Gastroesophageal sphincter (tissue), 4 donors: ENCODE measurements around the gene SPEF2. TPM values are rescaled to one million over a fixed set of nuclear protein-coding genes. Genes with fewer than 3 reads are reported as not detected.

Source experiments
- ATAC-seq: fragments of 150-250 bp; one replicate; pipeline ENCODE4 v1.9.1; 2016; ENCODE audit warnings: mild to moderate bottlenecking, moderate library complexity
- H3K27ac ChIP-seq, 4 donors: fragments of 200-600 bp; sonication (generic) in 3 of 4; 1 replicate in 3 of 4; 2 replicates in 1 of 4; pipeline ENCODE4 v1.5.1; 2016 to 2019
- H3K27me3 ChIP-seq: fragments of 200-600 bp; sonication (generic); one replicate; pipeline ENCODE4 v1.5.1; 2019
- H3K36me3 ChIP-seq, 2 donors: fragments of 200-600 bp; sonication (generic); one replicate each; pipeline ENCODE4 v1.5.1; 2019; ENCODE audit warnings: control low read depth in 1 of 2
- H3K4me1 ChIP-seq, 3 donors: fragments of 200-600 bp; sonication (generic); 1 replicate in 2 of 3; 2 replicates in 1 of 3; pipeline ENCODE4 v1.5.1; 2016 to 2019; ENCODE audit warnings: control low read depth in 2 of 3
- H3K4me3 ChIP-seq, 2 donors: fragments of 200-600 bp; sonication (generic); one replicate each; pipeline ENCODE4 v1.5.1; 2019; ENCODE audit warnings: mild to moderate bottlenecking in 1 of 2, moderate library complexity in 1 of 2
- H3K9me3 ChIP-seq, 3 donors: fragments of 200-600 bp; sonication (generic); one replicate each; pipeline ENCODE4 v1.5.1; 2017 to 2019; ENCODE audit warnings: control low read depth in 2 of 3
- EP300 ChIP-seq: sonication (generic); formaldehyde crosslinking; IDR thresholded peaks from one replicate; pipeline ENCODE4 v1.6.1; 2017; ENCODE audit warnings: antibody characterized with exemption, mild to moderate bottlenecking
- POLR2A ChIP-seq, 2 donors: fragments of 450-650 bp; IDR thresholded peaks; one replicate each; pipeline ENCODE4 v1.6.1; 2017; ENCODE audit warnings: antibody characterized with exemption in 2 of 2, mild to moderate bottlenecking in 2 of 2, moderate library complexity in 1 of 2
- POLR2AphosphoS5 ChIP-seq: sonication (generic); formaldehyde crosslinking; IDR thresholded peaks from one replicate; pipeline ENCODE4 v1.6.1; 2017; ENCODE audit warnings: antibody characterized with exemption
- WGBS, 2 donors: methylation state at CpG; one replicate each; pipeline ENCODE4 v1.1.5; 2018; ENCODE audit warnings: low coverage in 1 of 2; 5-methylcytosine and 5-hydroxymethylcytosine counted together
- total RNA-seq, 4 donors: library from RNA; depleted of rRNA; stranded (reverse); fragments of >200 nt; gene quantifications; one replicate each; pipeline ENCODE4 v1.1.0, GENCODE V29; 2016
- TF ChIP-seq, protein P1 (sequence below), 4 experiments: fragments of 200-600 bp in 2 of 4; fragments of 450-650 bp in 2 of 4; sonication (generic) in 1 of 4; IDR thresholded peaks; one replicate each; pipeline ENCODE4 v1.5.1; 2017 to 2019; ENCODE audit warnings: antibody characterized with exemption in 4 of 4, mild to moderate bottlenecking in 2 of 4, moderate library complexity in 2 of 4

Gene SPEF2
- total RNA-seq, 4 donors from 2014 or later = 2.1 to 5.8 (median 3.1) TPM

DNA sequence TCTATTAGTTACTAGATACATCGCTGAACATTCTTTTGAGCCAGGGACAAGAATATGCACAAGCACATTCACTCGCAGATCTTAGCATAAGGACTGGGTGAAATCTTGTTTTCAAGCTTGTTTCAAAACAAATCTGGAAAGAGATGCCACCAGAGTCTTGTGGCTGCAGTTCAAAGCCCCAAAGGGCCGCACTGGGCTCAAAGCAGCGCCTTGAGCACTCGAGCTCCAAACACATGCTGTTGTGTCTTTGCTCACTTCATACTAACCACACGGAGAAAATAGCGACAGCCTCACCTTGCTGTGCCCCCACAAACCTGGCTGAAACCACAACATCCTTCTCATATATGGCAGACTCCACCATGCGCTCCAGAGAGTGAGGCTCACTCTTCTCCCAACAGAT is 204.8 kb downstream of the SPEF2 start:
- Histone ChIP-seq H3K9me3 (no peaks in the 10 kb centered on the region), H3K4me1 (no peaks in the 10 kb centered on the region), H3K27me3 (peaks cover 3% of the 10 kb centered on the region), H3K27ac (no peak overlapping the region), H3K36me3 (no peaks in the 10 kb centered on the region), H3K4me3 (no peak overlapping the region)
- no peak for ATAC-seq
- 87 to 92% methylated on average over 6 to 7 of the region's 8 CpGs for WGBS, 2 donors
- TF ChIP-seq, protein P1, sequence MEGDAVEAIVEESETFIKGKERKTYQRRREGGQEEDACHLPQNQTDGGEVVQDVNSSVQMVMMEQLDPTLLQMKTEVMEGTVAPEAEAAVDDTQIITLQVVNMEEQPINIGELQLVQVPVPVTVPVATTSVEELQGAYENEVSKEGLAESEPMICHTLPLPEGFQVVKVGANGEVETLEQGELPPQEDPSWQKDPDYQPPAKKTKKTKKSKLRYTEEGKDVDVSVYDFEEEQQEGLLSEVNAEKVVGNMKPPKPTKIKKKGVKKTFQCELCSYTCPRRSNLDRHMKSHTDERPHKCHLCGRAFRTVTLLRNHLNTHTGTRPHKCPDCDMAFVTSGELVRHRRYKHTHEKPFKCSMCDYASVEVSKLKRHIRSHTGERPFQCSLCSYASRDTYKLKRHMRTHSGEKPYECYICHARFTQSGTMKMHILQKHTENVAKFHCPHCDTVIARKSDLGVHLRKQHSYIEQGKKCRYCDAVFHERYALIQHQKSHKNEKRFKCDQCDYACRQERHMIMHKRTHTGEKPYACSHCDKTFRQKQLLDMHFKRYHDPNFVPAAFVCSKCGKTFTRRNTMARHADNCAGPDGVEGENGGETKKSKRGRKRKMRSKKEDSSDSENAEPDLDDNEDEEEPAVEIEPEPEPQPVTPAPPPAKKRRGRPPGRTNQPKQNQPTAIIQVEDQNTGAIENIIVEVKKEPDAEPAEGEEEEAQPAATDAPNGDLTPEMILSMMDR (IDR thresholded peaks at IDR 0.05) = no peak
- TF ChIP-seq POLR2AphosphoS5 = no peak
- no peak for TF ChIP-seq EP300
- TF ChIP-seq POLR2A (IDR thresholded peaks at IDR 0.05) = no peak

DNA sequence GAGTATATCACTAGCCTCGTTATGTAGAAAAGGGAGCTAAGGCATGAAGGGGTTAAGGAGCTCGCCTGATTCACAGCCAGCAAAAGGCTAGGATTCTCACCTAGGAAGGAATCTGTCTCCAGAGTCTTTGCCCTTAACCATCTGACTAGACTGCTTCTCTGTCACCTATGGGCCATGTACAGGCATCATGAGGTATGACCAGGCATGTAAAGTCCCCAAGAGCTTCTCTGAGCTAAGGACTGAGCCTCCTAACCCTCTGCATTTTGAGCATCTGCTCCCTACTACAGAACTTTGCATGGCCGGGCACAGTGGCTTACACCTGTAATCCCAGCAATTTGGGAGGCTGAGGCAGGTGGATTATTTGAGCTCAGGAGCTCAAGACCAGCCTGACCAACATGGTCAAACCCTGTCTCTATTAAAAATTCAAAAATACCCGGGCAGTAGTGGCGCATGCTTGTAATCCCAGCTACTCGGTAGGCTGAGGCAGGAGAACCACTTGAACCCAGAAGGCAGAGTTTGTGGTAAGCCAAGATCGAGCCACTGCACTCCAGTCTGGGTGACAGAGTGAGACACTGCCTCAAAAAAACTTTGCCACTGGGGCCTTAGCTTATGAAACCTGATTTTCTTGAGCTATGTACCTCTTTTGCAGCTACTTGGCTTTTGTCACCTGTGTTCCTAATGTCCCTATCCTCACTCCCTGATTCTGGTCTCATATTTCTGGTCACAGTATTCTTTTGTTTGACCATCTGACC is 205.9 kb downstream of the SPEF2 start:
- no peak for ATAC-seq
- H3K4me1 ChIP-seq = no peaks in the 10 kb centered on the region
- peaks cover 3% of the 10 kb centered on the region for H3K27me3 ChIP-seq
- H3K9me3 ChIP-seq = no peaks in the 10 kb centered on the region
- no peaks in the 10 kb centered on the region for H3K36me3 ChIP-seq
- TF ChIP-seq POLR2A (IDR thresholded peaks at IDR 0.05) (no peak), POLR2AphosphoS5 (no peak), EP300 (no peak)
- TF ChIP-seq, protein P1 (IDR thresholded peaks at IDR 0.05) = no peak
- WGBS, 2 donors = 59 to 78% methylated on average over 4 to 5 of the region's 7 CpGs
- H3K4me3 ChIP-seq = no peak overlapping the region
- no peak overlapping the region for H3K27ac ChIP-seq

DNA sequence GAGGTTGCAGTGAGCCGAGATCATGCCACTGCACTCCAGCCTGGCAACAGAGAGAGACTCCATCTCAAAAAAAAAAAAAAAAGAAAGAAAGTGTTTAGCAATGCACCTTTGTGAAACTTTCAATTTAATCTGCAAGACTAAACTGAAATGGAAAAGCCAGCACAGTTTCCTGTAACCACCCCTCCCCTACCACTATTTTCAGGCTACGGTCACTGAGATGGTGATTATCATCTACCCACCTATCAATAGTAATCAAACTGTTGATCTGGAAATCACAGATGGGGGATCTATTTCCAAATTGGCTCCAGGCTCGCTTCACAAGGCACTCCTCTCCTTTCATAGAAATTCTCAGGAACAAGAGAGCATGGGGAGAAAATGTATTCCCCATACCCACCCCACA is 208.4 kb downstream of the SPEF2 start:
- Histone ChIP-seq H3K9me3 (no peaks in the 10 kb centered on the region), H3K4me3 (no peak overlapping the region), H3K27me3 (peaks cover 3% of the 10 kb centered on the region), H3K4me1 (no peaks in the 10 kb centered on the region), H3K27ac (no peak overlapping the region), H3K36me3 (no peaks in the 10 kb centered on the region)
- 83 to 94% methylated on average over 2 of the region's 3 CpGs for WGBS, 2 donors
- TF ChIP-seq, protein P1 (IDR thresholded peaks at IDR 0.05) = no peak
- no peak for TF ChIP-seq EP300
- TF ChIP-seq POLR2AphosphoS5 = no peak
- TF ChIP-seq POLR2A (IDR thresholded peaks at IDR 0.05) = no peak
- ATAC-seq = no peak

DNA sequence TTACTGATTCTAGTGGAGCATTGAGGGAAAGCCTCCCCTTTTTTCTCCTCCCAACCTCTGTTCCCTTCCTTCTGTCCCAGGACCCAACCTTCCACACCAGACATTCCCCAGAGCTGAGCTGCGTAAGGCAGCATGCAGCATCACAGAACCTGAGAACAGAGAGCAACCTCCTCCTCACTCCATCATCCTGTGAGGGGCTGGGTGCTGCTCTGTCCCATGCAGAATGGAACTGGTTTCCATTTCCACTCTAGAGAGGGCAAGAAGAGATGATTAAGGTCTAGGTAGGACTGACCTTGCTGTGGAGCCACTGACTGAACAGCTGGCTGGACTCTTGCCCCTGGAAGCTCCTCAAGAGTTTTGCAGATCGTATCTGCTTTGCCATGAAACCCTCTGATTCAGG is 208.9 kb downstream of the SPEF2 start:
- H3K4me1 ChIP-seq = no peaks in the 10 kb centered on the region
- H3K4me3 ChIP-seq = no peak overlapping the region
- no peak overlapping the region for H3K27ac ChIP-seq
- H3K27me3 ChIP-seq = peaks cover 3% of the 10 kb centered on the region
- no peaks in the 10 kb centered on the region for H3K9me3 ChIP-seq
- TF ChIP-seq POLR2A (IDR thresholded peaks at IDR 0.05) (no peak), POLR2AphosphoS5 (no peak), EP300 (no peak)
- TF ChIP-seq, protein P1 (IDR thresholded peaks at IDR 0.05) = no peak
- 70% methylated on average over 2 of the region's 2 CpGs; no CpG with 5 or more reads in 1 of the 2 donors for WGBS, 2 donors
- H3K36me3 ChIP-seq = no peaks in the 10 kb centered on the region
- ATAC-seq = no peak

DNA sequence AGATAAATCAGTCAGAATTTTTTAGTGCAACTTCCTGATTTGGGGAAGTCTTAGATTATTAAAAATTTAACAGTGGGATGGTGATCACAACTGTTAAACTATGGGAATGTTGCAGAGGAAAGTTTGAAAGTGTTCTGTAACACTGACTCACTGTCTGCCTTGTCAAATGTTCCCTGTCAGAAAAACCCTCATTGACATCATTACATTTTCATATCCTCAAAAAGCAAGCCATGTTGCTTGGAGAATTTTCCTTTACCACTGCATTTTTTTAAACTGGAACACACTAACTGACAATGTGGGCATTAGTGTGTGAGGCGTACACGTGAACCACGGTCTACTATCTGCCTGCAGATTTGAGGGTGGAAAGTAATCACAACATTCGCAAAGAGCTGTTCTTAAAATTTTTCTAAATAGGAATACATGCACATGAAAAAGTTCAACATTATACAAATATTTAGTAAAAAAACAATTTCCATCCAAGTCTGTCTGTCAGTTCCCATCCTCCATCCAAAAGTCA is 210.5 kb downstream of the SPEF2 start:
- TF ChIP-seq EP300 (no peak), POLR2AphosphoS5 (no peak), POLR2A (IDR thresholded peaks at IDR 0.05) (no peak)
- TF ChIP-seq, protein P1 (IDR thresholded peaks at IDR 0.05) = no peak
- no peak overlapping the region for H3K4me3 ChIP-seq
- H3K27me3 ChIP-seq = peaks cover 3% of the 10 kb centered on the region
- H3K4me1 ChIP-seq = no peaks in the 10 kb centered on the region
- ATAC-seq = no peak
- no peaks in the 10 kb centered on the region for H3K9me3 ChIP-seq
- H3K27ac ChIP-seq = no peak overlapping the region
- WGBS, 2 donors = 68 to 84% methylated on average over 4 of the region's 4 CpGs
- H3K36me3 ChIP-seq = no peaks in the 10 kb centered on the region
